H1 (cell line): ENCODE data around the gene FOXC2. TPM values are rescaled to one million over a fixed set of nuclear protein-coding genes. Genes with fewer than 3 reads are reported as not detected.

Experiments
- CTCF ChIA-PET: fragments of 300-600 bp; sonication (Branson Sonifier 250); formaldehyde crosslinking; loops from one replicate; lab custom pipeline; 2021; ENCODE audit not compliant: partially characterized antibody; lab: Charles Lee
- POLR2A ChIA-PET: fragments of 300-600 bp; sonication (Branson Sonifier 250); formaldehyde crosslinking; loops from one replicate; lab custom pipeline; 2021; ENCODE audit warnings: inconsistent platforms; ENCODE audit not compliant: partially characterized antibody; lab: Charles Lee
- DNase-seq, 2 experiments: peaks; one replicate each; pipeline versions ENCODE4 v3.0.0 to v3.0.0-alpha.2; 2010 to 2022; ENCODE audit warnings: low spot score in 2 of 2, low read depth in 1 of 2, mixed read lengths in 1 of 2
- FAIRE-seq: peaks from 2 replicates; lab custom pipeline; 2011; peaks lifted over from hg19 to GRCh38; lab: Jason Lieb, UNC
- H2AFZ ChIP-seq: 2 replicates; pipeline ENCODE4 v1.8.1; 2012; ENCODE audit warnings: low read length, inconsistent platforms
- H2AK5ac ChIP-seq: 2 replicates; pipeline ENCODE4 v1.6.1; 2013; ENCODE audit warnings: low read depth, low read length
- H2BK120ac ChIP-seq: replicated peaks from 2 replicates; pipeline ENCODE3; 2013; ENCODE audit warnings: low read depth, low read length, inconsistent platforms
- H2BK12ac ChIP-seq: 2 replicates; pipeline ENCODE4 v1.6.1; 2013; ENCODE audit warnings: low read depth, low read length
- H2BK15ac ChIP-seq: 2 replicates; pipeline ENCODE4 v1.6.1; 2013; ENCODE audit warnings: low read length
- H2BK20ac ChIP-seq: 2 replicates; pipeline ENCODE4 v1.6.1; 2013; ENCODE audit warnings: low read length
- H2BK5ac ChIP-seq: 2 replicates; pipeline ENCODE4 v1.6.1; 2013; ENCODE audit warnings: low read depth, low read length
- H3K14ac ChIP-seq: 2 replicates; pipeline ENCODE4 v1.6.1; 2013; ENCODE audit warnings: inconsistent platforms; ENCODE audit not compliant: insufficient read length
- H3K18ac ChIP-seq: 2 replicates; pipeline ENCODE4 v1.6.1; 2013; ENCODE audit warnings: low read length; ENCODE audit errors: extremely low read depth
- H3K23ac ChIP-seq: 2 replicates; pipeline ENCODE4 v1.6.1; 2013; ENCODE audit warnings: inconsistent platforms; ENCODE audit not compliant: insufficient read length
- H3K23me2 ChIP-seq: 2 replicates; pipeline ENCODE4 v1.6.1; 2013; ENCODE audit warnings: low read depth, low read length
- H3K27ac ChIP-seq: 2 replicates; pipeline ENCODE4 v1.6.1; 2011; ENCODE audit warnings: low read depth, low read length, inconsistent platforms
- H3K27me3 ChIP-seq, 4 experiments: replicated peaks in 1 of 4; 1 replicate in 1 of 4; 2 replicates in 3 of 4; pipeline versions ENCODE4 v1.6.1 to v1.8.1; 2011 to 2013; ENCODE audit warnings: low read length in 3 of 4, mild to moderate bottlenecking in 3 of 4, inconsistent platforms in 2 of 4, mixed read lengths in 2 of 4, moderate library complexity in 1 of 4; ENCODE audit not compliant: control insufficient read depth in 3 of 4, insufficient read depth in 3 of 4; ENCODE audit errors: extremely low read depth in 1 of 4
- H3K36me3 ChIP-seq, 4 experiments: 2 replicates each; pipeline versions ENCODE4 v1.6.1 to v1.8.1; 2011 to 2013; ENCODE audit warnings: mild to moderate bottlenecking in 4 of 4, low read length in 3 of 4, moderate library complexity in 2 of 4, control low read depth in 1 of 4, inconsistent platforms in 1 of 4; ENCODE audit not compliant: insufficient read depth in 4 of 4, control insufficient read depth in 2 of 4
- H3K4ac ChIP-seq: replicated peaks from 2 replicates; pipeline ENCODE3; 2013; ENCODE audit warnings: low read length, low read depth, mixed read lengths, inconsistent platforms; ENCODE audit not compliant: insufficient read length
- H3K4me1 ChIP-seq, 4 experiments: replicated peaks in 1 of 4; 1 replicate in 1 of 4; 2 replicates in 3 of 4; pipeline versions ENCODE4 v1.6.1 to v1.8.1; 2011 to 2013; ENCODE audit warnings: low read length in 3 of 4, inconsistent platforms in 2 of 4, mixed read lengths in 1 of 4; ENCODE audit not compliant: insufficient read depth in 4 of 4, control insufficient read depth in 3 of 4
- H3K4me2 ChIP-seq, 2 experiments: 2 replicates each; pipeline versions ENCODE4 v1.6.1 to v1.8.1; 2011 to 2013; ENCODE audit warnings: low read depth in 2 of 2, low read length in 2 of 2, control low read depth in 1 of 2, inconsistent platforms in 1 of 2, mild to moderate bottlenecking in 1 of 2; ENCODE audit not compliant: insufficient read depth in 1 of 2
- H3K4me3 ChIP-seq, 4 experiments: fragments of 200-600, 300-600 bp in 1 of 4; sonication (generic), shearing (Covaris generic), sonication (Bioruptor Twin) in 1 of 4; 2 replicates each; pipeline versions ENCODE4 v1.5.1 to v1.8.1; 2011 to 2016; ENCODE audit warnings: low read length in 4 of 4, low read depth in 3 of 4, control low read depth in 2 of 4, inconsistent platforms in 2 of 4, mild to moderate bottlenecking in 2 of 4, mixed read lengths in 1 of 4, moderate library complexity in 1 of 4; ENCODE audit not compliant: insufficient read depth in 2 of 4; ENCODE audit errors: extremely low read depth in 1 of 4
- H3K56ac ChIP-seq: replicated peaks from 2 replicates; pipeline ENCODE3; 2013; ENCODE audit warnings: low read depth, mild to moderate bottlenecking, mixed read lengths, low read length, inconsistent platforms; ENCODE audit not compliant: insufficient read length
- H3K79me1 ChIP-seq: 2 replicates; pipeline ENCODE4 v1.6.1; 2013; ENCODE audit warnings: low read depth, low read length, control low read depth
- H3K79me2 ChIP-seq, 2 experiments: 2 replicates each; pipeline versions ENCODE4 v1.6.1 to v1.8.1; 2012 to 2013; ENCODE audit warnings: low read length in 2 of 2, mild to moderate bottlenecking in 2 of 2, inconsistent platforms in 1 of 2; ENCODE audit not compliant: insufficient read depth in 2 of 2, control insufficient read depth in 1 of 2
- H3K9ac ChIP-seq, 4 experiments: replicated peaks in 1 of 4; 1 replicate in 1 of 4; 2 replicates in 3 of 4; pipeline versions ENCODE4 v1.6.1 to v1.8.1; 2011 to 2013; ENCODE audit warnings: low read depth in 3 of 4, low read length in 3 of 4, control low read depth in 2 of 4, mild to moderate bottlenecking in 2 of 4, moderate library complexity in 2 of 4, inconsistent platforms in 1 of 4; ENCODE audit errors: extremely low read depth in 1 of 4
- H3K9me3 ChIP-seq, 2 experiments: 2 replicates each; pipeline versions ENCODE4 v1.6.1 to v1.8.1; 2012 to 2013; ENCODE audit warnings: mild to moderate bottlenecking in 2 of 2, moderate library complexity in 2 of 2, control low read depth in 1 of 2, inconsistent platforms in 1 of 2, low read depth in 1 of 2, low read length in 1 of 2, mixed read lengths in 1 of 2; ENCODE audit not compliant: insufficient read depth in 2 of 2
- H4K20me1 ChIP-seq, 2 experiments: replicated peaks in 1 of 2; 2 replicates each; pipeline versions ENCODE3 to v1.8.1; 2011 to 2013; ENCODE audit warnings: inconsistent platforms in 2 of 2, low read length in 2 of 2, mild to moderate bottlenecking in 1 of 2; ENCODE audit not compliant: insufficient read depth in 2 of 2, control insufficient read depth in 1 of 2
- H4K5ac ChIP-seq: 2 replicates; pipeline ENCODE4 v1.6.1; 2013; ENCODE audit warnings: low read length, low read depth, mixed read lengths, inconsistent platforms; ENCODE audit not compliant: insufficient read length
- H4K8ac ChIP-seq: 2 replicates; pipeline ENCODE4 v1.8.0; 2013; ENCODE audit warnings: mild to moderate bottlenecking, moderate library complexity, low read length, inconsistent platforms; ENCODE audit not compliant: insufficient read depth; ENCODE audit errors: extremely low read depth
- H4K91ac ChIP-seq: replicated peaks from 2 replicates; pipeline ENCODE3; 2013; ENCODE audit warnings: low read length, mixed read lengths, inconsistent platforms; ENCODE audit not compliant: insufficient read length
- BACH1 ChIP-seq: IDR thresholded peaks from 2 replicates; pipeline ENCODE4 v1.6.1; 2012; ENCODE audit warnings: low read length, improper control_type of control experiment
- CBX8 ChIP-seq: fragments of 300-800, 300-1000 bp; sonication (generic); IDR thresholded peaks from 2 replicates; pipeline ENCODE4 v1.7.1; 2016; ENCODE audit warnings: low read depth, low read length, borderline replicate concordance
- KDM4A ChIP-seq: IDR thresholded peaks from one replicate; pipeline ENCODE4 v1.7.1; 2012; ENCODE audit warnings: low read depth, mild to moderate bottlenecking, moderate library complexity, low read length, inconsistent platforms; ENCODE audit not compliant: severe bottlenecking
- KDM5A ChIP-seq: fragments of 200-600 bp; IDR thresholded peaks from 2 replicates; pipeline ENCODE4 v1.7.1; 2012; ENCODE audit warnings: mild to moderate bottlenecking, low read length, inconsistent platforms, mixed read lengths
- NRF1 ChIP-seq: IDR thresholded peaks from 2 replicates; pipeline ENCODE4 v1.6.1; 2011; ENCODE audit warnings: mild to moderate bottlenecking, low read depth, low read length, improper control_type of control experiment
- POLR2A ChIP-seq, 2 experiments: IDR thresholded peaks; 1 replicate in 1 of 2; 2 replicates in 1 of 2; pipeline ENCODE4 v1.6.1; 2011; ENCODE audit warnings: low read depth in 2 of 2, low read length in 2 of 2, mild to moderate bottlenecking in 2 of 2; ENCODE audit errors: control extremely low read depth in 1 of 2
- SIX5 ChIP-seq: IDR thresholded peaks from 2 replicates; pipeline ENCODE4 v1.6.1; 2011; ENCODE audit warnings: mild to moderate bottlenecking, low read depth, low read length
- SP1 ChIP-seq: IDR thresholded peaks from 2 replicates; pipeline ENCODE4 v1.6.1; 2011; ENCODE audit warnings: low read depth, low read length
- SRF ChIP-seq: IDR thresholded peaks from 2 replicates; pipeline ENCODE4 v1.6.1; 2011; ENCODE audit warnings: mild to moderate bottlenecking, low read depth, low read length, moderate library complexity
- TAF7 ChIP-seq: optimal IDR thresholded peaks from 2 replicates; pipeline ENCODE3; 2011; ENCODE audit warnings: low read depth, mild to moderate bottlenecking, inconsistent platforms, low read length, moderate library complexity, borderline replicate concordance
- TCF12 ChIP-seq: IDR thresholded peaks from 2 replicates; pipeline ENCODE4 v1.6.1; 2011; ENCODE audit warnings: low read depth, mild to moderate bottlenecking, low read length
- WGBS, 2 experiments: shearing (Covaris generic) in 1 of 2; methylation state at CpG; one replicate each; pipeline versions ENCODE4 v1.1.6 to v1.1.7; 2013 to 2015; ENCODE audit warnings: low lambda C conversion rate in 2 of 2, mixed read lengths in 2 of 2, inconsistent platforms in 1 of 2, low coverage in 1 of 2, missing lambda C conversion rate in 1 of 2; ENCODE audit not compliant: insufficient replicate concordance in 2 of 2, insufficient coverage in 1 of 2, insufficient read length in 1 of 2; ENCODE audit errors: extremely low coverage in 1 of 2, missing lambda C conversion rate in 1 of 2; 5-methylcytosine and 5-hydroxymethylcytosine counted together
- polyA plus RNA-seq, 7 experiments: library from polyadenylated mRNA; depleted of rRNA in 3 of 7; stranded (reverse) in 5 of 7; unstranded in 2 of 7; fragments of >200 nt in 5 of 7; fragments of 200-250 nt in 2 of 7; gene quantifications; 1 replicate in 5 of 7; 2 replicates in 1 of 7; 4 replicates in 1 of 7; pipeline versions ENCODE4 v1.2.1 to v1.2.3, GENCODE V29; 2011 to 2013; ENCODE audit warnings: missing spikeins in 2 of 7, mixed read lengths in 2 of 7
- total RNA-seq: library from RNA; stranded (reverse); fragmentation: NEBNext Ultra II Directional; extraction: Animal tissue kit (Norgen Biotek cat#: 25700); gene quantifications from 2 replicates; pipeline ENCODE4 v1.2.1, GENCODE V29; 2021
- TF ChIP-seq, protein P1 (sequence below): IDR thresholded peaks from 2 replicates; pipeline ENCODE4 v1.6.1; 2012; ENCODE audit warnings: inconsistent platforms

FOXC2 gene
- total and polyA plus RNA-seq, 2 of the 8 experiments (the other 6 are each of a cell fraction or from before 2014, with no cell fraction given) = 0.09 TPM; not detected in 1

DNA sequence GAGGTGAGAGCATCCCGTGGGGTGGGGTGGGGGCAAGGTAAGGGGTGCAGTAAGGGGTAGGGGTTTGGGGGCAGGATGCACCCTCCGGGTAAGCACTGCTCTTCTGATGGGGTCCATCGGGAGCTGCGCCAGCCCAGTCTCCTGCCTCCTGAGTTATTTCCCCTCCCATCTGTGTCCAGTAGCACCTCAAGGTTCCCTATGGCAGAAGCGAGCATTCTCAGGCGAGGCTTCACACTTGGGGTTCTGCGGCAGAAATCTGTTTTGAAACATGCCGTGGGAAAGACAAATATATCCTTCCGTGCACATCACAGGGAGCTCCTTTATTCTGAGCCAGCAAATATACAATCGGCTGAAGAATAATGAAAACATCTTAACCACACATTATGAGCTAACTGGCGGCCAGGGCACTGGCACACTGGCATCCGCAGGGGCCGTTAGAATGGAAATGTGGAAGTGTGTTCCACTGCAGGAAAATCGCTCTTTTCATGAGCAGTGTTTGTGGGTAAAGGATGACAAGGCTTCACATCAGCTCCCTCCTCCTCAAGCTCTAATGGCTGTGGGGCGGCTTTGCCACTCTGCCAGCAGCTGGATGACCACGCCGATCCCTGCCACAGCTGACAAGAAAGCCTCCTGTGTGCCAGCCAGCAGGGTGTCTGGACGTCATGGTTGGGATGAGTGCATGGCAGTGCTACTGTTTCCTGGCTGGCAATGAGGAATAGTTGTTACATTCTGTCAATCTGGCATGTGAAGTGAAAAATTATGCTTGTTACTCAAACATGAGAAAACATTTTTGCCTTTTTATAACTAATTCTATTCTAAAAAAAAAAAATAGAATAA is 31.6 kb upstream of the FOXC2 start:
- WGBS, 2 experiments = 83% methylated on average over 16 of the region's 18 CpGs; no CpG with 5 or more reads in 1 of the 2 experiments
- TF ChIP-seq SIX5 = no peak
- no peak for TF ChIP-seq KDM5A
- TF ChIP-seq SRF = no peak
- no peak for TF ChIP-seq KDM4A
- no peak for TF ChIP-seq NRF1
- TF ChIP-seq, protein P1, sequence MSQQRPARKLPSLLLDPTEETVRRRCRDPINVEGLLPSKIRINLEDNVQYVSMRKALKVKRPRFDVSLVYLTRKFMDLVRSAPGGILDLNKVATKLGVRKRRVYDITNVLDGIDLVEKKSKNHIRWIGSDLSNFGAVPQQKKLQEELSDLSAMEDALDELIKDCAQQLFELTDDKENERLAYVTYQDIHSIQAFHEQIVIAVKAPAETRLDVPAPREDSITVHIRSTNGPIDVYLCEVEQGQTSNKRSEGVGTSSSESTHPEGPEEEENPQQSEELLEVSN = no peak
- no peak for TF ChIP-seq POLR2A (IDR thresholded peaks at IDR 0.05; ENCODE audit: control extremely low read depth in 1 of 2, low read depth in 2 of 2, low read length in 2 of 2)
- TF ChIP-seq SP1 = no peak
- no peak for TF ChIP-seq CBX8
- TF ChIP-seq TCF12 = no peak
- no peak for TF ChIP-seq BACH1
- TF ChIP-seq TAF7 = no peak
- TF ChIP-seq, all 59 proteins: peak for 0

More for the DNA sequence above, 31.6 kb upstream of the FOXC2 start:
- Histone ChIP-seq H3K14ac (no peak overlapping the region), H4K8ac (no peak overlapping the region), H3K36me3 (peaks cover 0 to 4% (median 2%) of the 10 kb centered on the region in 4 experiments; a peak in 3 of 8 replicates), H2AFZ (no peak overlapping the region), H3K4ac (no peak overlapping the region), H3K27me3 (no peaks in the 10 kb centered on the region), H2BK15ac (no peak overlapping the region), H3K9me3 (no peaks in the 10 kb centered on the region), H3K9ac (no peak overlapping the region), H3K4me3 (no peak overlapping the region), H2BK12ac (no peak overlapping the region), H3K23me2 (no peaks in the 10 kb centered on the region), H3K27ac (no peak overlapping the region), H3K79me1 (no peaks in the 10 kb centered on the region), H3K4me2 (no peak overlapping the region), H3K23ac (no peak overlapping the region), H4K91ac (no peak overlapping the region), H2AK5ac (no peak overlapping the region), H2BK120ac (no peak overlapping the region), H4K5ac (no peak overlapping the region), H3K79me2 (no peaks in the 10 kb centered on the region), H2BK20ac (no peak overlapping the region), H2BK5ac (no peak overlapping the region), H4K20me1 (peaks cover 0 to 2% of the 10 kb centered on the region in 2 experiments), H3K18ac (no peak overlapping the region), H3K56ac (no peak overlapping the region), H3K4me1 (no peaks in the 10 kb centered on the region)
- POLR2A ChIA-PET = interaction anchor here (0.6 kb wide), 1 partner anchor 1165 kb away, joined by 3 read pairs; no protein-coding TSS in a partner anchor
- FAIRE-seq (no peak), DNase-seq (no peak)
- CTCF ChIA-PET = interaction anchor here (0.7 to 2.3 kb wide), 3 partner anchors 14 to 519 kb away, joined by 3 to 8 read pairs (median 4); no protein-coding TSS in a partner anchor
